K562 (cell line): ENCODE data around the gene P4HB.

ENCODE experiments used
- SREBF2 ChIP-seq: sonication (generic); formaldehyde crosslinking; IDR thresholded peaks from 2 replicates; pipeline ENCODE4 v1.4.0; 2020; ENCODE audit warnings: mild to moderate bottlenecking, missing genetic modification reagents
- TF ChIP-seq, protein P1 (sequence below): IDR thresholded peaks from 2 replicates; pipeline ENCODE4 v1.6.1; 2014; ENCODE audit warnings: antibody characterized with exemption
- TF ChIP-seq, protein P2 (sequence below), 2 experiments: IDR thresholded peaks; 2 replicates each; pipeline ENCODE4 v1.6.1; 2011; ENCODE audit warnings: borderline replicate concordance in 1 of 2, control low read depth in 1 of 2, low read depth in 1 of 2, low read length in 1 of 2, mild to moderate bottlenecking in 1 of 2, mixed read lengths in 1 of 2, moderate library complexity in 1 of 2; ENCODE audit not compliant: insufficient read depth in 1 of 2, insufficient read length in 1 of 2, poor library complexity in 1 of 2, severe bottlenecking in 1 of 2; ENCODE audit errors: extremely low read depth in 1 of 2

DNA sequence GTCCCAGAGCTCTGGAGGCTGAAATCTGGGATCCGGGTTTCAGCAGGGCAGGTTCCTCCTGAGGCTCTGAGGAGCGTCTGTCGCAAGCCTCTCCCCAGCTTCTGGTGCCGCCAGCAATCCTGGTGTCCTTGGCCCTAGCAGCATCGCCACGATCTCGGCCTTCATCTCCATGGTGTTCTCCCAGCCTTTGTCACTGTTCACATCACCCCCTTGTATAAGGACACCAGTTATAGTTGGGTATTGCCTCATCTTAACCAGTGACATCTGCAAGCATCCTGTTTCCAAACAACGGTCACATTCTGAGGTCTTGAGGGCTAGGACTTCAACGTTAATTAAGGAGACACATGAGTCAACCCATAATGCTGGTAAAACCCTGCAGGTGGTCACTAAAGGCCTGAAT is 22.7 kb downstream of the P4HB start:
- TF ChIP-seq, protein P1, sequence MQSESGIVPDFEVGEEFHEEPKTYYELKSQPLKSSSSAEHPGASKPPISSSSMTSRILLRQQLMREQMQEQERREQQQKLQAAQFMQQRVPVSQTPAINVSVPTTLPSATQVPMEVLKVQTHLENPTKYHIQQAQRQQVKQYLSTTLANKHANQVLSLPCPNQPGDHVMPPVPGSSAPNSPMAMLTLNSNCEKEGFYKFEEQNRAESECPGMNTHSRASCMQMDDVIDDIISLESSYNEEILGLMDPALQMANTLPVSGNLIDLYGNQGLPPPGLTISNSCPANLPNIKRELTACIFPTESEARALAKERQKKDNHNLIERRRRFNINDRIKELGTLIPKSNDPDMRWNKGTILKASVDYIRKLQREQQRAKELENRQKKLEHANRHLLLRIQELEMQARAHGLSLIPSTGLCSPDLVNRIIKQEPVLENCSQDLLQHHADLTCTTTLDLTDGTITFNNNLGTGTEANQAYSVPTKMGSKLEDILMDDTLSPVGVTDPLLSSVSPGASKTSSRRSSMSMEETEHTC, result no peak
- TF ChIP-seq SREBF2 (CRISPR knock-in tag), result no peak
- TF ChIP-seq, protein P2, sequence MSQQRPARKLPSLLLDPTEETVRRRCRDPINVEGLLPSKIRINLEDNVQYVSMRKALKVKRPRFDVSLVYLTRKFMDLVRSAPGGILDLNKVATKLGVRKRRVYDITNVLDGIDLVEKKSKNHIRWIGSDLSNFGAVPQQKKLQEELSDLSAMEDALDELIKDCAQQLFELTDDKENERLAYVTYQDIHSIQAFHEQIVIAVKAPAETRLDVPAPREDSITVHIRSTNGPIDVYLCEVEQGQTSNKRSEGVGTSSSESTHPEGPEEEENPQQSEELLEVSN (IDR thresholded peaks at IDR 0.05; ENCODE audit: borderline replicate concordance in 1 of 2, extremely low read depth in 1 of 2, insufficient read depth in 1 of 2, insufficient read length in 1 of 2, low read depth in 1 of 2, low read length in 1 of 2, poor library complexity in 1 of 2, severe bottlenecking in 1 of 2), result no peak
